NCI-H2196 (cell line): ENCODE data around the gene KIAA1217.

Experiments
- DNase-seq: peaks from one replicate; lab custom pipeline; 2025; ENCODE audit not compliant: unreplicated experiment; lab: John Stamatoyannopoulos, UW

KIAA1217 gene, protein sequence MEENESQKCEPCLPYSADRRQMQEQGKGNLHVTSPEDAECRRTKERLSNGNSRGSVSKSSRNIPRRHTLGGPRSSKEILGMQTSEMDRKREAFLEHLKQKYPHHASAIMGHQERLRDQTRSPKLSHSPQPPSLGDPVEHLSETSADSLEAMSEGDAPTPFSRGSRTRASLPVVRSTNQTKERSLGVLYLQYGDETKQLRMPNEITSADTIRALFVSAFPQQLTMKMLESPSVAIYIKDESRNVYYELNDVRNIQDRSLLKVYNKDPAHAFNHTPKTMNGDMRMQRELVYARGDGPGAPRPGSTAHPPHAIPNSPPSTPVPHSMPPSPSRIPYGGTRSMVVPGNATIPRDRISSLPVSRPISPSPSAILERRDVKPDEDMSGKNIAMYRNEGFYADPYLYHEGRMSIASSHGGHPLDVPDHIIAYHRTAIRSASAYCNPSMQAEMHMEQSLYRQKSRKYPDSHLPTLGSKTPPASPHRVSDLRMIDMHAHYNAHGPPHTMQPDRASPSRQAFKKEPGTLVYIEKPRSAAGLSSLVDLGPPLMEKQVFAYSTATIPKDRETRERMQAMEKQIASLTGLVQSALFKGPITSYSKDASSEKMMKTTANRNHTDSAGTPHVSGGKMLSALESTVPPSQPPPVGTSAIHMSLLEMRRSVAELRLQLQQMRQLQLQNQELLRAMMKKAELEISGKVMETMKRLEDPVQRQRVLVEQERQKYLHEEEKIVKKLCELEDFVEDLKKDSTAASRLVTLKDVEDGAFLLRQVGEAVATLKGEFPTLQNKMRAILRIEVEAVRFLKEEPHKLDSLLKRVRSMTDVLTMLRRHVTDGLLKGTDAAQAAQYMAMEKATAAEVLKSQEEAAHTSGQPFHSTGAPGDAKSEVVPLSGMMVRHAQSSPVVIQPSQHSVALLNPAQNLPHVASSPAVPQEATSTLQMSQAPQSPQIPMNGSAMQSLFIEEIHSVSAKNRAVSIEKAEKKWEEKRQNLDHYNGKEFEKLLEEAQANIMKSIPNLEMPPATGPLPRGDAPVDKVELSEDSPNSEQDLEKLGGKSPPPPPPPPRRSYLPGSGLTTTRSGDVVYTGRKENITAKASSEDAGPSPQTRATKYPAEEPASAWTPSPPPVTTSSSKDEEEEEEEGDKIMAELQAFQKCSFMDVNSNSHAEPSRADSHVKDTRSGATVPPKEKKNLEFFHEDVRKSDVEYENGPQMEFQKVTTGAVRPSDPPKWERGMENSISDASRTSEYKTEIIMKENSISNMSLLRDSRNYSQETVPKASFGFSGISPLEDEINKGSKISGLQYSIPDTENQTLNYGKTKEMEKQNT (N-terminal part only)

DNA sequence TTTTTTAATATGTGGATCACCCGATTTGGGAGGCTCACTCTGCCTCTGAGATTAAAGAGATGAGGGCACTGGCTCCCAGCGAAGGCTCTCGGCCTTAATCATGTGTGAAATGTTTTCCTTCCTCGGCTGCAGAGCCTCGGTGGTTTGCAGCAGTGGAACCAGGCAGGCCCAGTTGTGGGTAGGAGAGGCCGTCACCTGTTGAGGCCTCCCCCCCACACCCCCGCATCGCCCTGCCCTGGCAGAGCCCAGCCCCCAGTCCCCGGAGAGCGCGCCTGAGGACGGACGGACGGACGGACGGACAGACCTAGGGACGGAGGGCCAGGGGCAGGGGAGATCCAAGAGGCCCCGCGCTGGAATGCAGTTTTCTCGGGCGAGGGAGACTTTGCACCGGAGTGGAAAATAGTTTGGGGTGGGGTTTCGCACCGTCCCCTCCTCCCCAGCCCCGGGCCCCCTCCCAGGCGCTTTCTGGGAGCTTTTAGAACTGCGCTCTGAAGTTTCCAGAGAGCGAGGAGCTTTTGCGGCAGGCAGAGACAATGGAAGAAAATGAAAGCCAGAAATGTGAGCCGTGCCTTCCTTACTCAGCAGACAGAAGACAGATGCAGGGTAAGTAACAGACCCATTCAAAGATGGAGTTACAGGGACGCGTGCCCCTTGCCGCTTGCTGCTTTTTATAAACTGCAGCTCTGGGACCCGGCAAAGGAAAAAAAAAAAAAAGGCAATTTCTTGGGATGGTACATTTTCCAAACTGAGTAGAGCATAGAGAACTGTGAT lies at the start of gene KIAA1217:
Gene KIAA1217, plus strand, starts transcription at position 478 of the 771 bp plus-strand sequence. Its CDS starts 56 bp downstream, at position 534.
- DNase-seq, result no peak

DNA sequence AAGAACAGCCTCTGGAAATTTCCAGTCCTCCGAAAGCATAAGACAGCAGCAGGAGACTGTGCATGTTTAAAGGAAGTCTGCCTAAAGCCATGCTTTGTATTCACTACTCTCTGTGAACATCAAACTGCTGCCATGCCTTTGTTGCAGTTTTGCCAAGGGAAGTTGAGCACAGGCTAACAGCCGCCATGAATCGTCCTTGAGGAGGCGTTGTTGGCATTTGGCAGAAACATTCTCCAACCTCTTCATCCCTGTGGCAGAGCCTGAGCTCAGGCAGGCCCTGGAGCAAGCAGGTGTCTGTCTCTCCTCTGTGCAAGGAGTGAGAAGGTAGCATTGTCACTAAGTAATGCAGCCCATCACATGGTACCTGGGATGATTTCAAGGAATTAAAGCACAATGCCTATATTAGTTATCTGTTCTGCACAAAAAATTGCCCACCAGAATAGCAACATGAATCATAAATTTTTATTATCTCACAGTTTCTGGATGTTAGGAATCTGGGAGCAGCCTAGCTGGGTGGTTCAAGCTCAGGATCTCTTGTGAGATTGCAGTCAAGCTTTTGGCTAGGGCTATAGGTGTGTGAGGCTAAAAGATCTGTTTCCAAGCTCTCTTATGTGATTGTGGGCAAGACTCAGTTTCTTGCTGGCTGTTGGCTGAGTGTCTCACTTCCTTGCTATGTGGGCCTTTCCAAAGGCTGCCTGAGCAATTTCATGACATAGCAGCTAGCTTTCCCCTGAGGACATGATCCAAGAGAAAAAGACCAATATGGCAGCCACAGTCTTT lies 46.5 kb upstream of the KIAA1217 start:
- DNase-seq, result no peak

DNA sequence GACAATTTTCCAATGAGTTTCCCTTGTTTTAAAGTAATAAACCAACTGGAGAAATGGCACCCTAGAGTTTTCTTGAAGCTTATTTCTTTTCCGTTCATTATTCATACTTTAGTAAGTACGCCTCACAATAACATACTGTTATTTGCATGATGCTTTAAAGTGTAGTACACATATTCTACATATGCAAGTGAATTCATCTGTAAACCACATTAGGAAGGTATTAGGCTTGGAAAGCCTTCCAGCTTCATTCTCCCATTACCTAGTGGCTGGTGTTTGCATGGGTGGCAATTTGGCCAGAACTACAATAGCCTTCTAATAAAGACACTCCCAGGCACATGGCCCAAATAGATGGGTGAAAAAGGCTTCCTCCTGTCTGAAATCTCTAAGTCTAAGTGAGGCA lies 45.5 kb upstream of the KIAA1217 start:
- no peak for DNase-seq

DNA sequence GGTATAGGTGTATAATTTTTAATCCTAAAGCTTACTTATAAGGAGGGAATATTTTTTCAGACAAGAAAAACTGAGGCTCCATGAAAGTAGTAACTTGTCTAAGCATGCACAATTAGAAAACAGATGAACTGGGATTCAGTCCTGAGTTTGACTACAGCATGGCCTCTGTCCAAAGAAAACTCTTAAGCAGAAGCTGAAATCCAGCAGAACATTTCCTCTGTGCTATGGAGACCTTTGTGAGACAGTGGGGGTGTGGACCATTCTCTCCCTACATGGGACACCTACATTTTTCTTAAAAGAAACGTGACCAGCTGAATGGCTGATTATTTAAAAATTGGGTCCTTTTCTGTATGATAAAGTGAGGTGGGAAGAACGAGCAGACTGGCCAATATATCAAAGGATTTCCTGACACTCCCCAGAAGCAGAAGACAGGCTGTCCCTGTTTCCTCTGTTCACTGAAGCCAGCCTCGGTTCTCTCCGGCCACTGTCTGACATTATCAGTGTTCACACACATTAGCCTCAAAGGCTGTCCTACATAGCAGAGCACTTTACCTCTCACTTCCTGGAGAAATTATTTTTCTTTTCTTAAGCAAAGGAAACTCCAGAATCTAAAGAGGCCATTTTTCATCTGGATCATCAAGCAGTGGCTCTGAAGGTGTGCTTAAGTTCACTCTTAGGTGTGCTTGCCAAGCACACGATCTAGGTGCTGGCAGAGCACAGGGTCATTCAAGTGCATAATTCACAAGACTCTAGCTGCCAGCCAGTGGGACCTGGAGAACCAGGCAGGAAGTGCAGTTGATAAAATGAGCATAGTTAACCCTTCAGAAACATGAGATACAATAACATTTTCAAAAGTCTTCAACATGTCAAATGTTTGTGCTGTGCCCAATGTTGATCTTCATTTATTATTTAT lies 40.4 kb upstream of the KIAA1217 start:
- DNase-seq, result no peak

DNA sequence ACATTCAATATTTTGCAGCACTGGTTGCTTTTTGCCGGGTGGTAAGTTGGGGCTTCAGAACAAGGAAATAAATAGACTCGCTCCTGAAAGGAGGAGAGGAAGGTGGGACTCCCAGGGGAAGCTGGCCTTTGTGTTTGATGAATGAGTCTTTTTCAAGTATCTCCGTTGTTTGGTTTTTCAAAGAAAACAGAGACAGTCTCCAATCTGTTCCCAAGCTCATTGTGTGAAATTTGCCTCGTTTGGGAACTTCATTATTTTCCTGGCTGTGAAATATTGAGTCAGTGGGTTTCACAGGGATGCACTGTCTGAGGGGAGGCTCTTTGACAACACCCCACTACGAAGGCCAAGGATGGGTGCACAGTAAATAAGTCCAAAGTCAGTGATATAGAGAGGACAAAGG lies 38.7 kb upstream of the KIAA1217 start:
- DNase-seq, result no peak

DNA sequence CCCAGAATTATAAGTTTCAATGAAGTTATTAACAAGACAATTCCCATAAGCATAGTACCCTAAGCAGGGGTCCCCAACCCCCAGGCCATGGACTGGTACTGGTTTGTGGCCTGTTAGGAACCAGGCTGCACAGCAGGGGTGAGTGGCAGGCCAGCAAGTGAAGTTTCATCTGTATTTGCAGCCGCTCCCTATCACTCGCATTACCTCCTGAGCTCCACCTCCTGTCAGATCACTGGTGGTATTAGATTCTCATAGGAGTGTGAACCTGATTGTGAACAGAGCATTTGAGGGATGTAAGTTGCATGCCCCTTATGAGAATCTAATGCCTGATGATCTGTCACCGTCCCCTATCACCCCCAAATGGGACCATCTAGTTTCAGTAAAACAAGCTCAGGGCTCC lies 36.0 kb upstream of the KIAA1217 start:
- no peak for DNase-seq

DNA sequence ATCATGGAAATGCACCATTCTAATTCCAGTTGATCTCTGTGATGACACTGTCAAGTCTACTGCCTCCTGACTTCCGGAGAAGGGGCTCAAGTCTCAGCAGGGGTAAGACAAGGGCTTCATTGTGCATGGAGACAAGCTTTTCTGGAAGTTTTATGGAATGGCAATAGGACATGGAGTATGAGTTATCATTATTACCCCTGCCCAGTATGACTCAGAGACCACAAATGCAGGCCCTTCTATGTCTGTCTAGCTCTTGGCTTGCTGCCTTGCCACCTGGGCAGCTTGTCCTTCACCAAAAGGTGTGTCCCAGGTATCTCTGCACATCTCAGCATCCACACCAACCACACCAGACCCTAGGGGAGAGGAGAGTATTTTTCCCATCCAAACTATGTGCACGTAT lies 34.9 kb upstream of the KIAA1217 start:
- no peak for DNase-seq

DNA sequence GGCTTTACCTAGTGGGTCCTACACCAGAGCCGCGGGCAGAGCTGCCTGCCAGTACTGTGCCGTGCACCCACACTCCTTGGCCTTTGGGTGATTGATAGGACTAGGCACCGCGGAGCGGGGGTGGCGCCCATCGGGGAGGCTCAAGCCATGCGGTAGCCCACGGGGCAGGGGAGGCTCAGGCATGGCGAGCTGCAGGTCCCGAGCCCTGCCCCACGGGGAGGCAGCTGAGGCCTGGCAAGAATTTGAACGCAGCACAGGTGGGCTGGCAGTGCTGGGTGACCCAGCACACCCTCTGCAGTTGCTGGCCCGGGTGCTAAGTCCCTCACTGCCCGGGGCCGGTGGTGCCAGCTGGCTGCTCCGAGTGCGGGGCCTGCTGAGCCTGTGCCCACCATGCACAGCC lies 32.3 kb upstream of the KIAA1217 start:
- no peak for DNase-seq

DNA sequence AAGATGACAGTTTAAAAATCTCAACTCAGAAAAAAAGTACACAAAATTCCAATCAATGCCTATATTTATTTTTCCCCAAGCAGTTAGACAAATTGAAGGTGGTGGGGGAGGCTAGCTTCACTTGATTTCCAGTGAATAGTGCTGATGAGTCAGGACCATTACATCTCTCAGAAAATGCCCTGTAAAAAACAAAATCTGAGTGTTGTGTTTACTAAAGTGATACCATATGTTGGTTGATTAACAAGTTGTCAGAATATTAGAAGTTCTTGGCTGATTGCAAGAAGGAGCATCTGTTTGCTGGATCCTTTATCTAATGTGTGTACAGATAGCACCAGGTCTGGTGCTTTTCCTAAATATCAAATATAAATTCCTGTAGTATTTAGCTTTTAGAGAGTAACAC lies 31.3 kb upstream of the KIAA1217 start:
- no peak for DNase-seq

DNA sequence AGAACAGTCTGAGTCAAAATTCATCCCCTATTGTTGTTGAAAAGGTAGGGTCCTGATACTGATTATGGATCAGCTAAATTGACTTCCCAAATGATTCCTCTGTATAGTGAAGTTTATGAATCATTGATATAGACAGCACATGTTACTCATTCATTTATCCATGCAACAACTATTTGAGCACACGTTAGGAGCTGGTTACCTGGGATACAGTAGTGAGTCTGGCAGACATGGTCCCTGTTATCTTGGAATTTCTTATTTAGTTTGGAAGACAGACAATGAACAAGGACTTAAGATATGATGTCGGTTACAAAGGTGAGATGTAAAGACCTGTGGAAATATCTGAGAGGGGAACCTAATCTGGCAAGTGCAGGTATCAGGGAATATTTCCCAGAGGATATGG lies 28.0 kb upstream of the KIAA1217 start:
- no peak for DNase-seq

DNA sequence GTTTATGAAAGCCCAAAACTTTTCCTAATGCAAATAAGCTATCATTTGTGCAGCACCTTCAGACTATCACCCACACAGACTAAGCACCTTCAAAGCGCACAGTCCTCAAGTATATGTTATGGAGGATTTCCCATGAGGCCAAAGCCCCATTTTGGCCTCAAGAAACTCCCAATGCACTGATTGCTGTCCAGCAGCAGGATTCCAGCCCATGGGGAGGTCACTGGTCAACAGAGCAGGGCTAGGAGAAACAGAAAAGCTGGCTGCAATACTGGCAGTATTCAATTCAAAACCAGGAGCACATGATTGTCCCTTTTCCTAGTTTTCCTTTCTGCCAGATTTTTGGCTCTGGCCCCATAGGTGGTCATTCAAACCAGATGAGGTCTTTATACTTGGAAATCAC lies 24.5 kb upstream of the KIAA1217 start:
- no peak for DNase-seq

DNA sequence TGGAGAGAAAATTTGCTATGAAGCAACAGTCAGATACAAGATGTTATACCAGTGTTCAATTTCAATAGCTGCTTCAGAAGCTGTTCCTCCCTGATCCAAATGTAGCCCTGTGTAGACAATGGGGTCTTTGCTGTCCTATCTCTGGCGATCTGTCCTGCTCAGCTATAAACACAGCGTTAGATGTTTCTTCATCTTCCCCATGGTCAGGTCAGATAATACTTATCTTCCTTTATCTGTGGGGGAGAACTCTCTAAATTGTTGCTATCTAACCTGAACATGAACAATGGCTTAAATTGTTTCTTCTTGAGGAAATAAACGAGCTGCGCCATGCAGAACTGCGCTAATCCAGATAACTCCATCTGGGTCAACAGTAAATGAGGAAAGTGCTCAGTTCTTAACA lies 15.6 kb upstream of the KIAA1217 start:
- no peak for DNase-seq

DNA sequence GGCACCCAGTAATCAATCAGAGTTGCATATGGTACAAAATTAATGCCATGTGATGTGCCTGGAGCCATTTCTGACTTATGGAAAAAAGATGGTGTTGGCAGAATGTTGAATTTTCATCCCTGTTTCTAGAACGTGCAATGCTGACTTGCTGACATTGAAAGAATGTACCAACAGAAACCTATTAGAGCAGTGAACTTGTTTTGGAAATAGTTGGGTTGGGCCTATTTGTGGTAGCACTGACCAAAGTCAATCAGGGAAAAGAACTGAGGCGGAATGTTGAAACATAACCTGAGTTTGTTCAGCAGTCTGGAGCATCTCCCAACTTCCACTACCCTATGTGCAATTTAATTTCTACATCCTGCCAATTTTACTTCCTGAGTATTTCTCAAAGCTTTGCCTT lies 11.7 kb upstream of the KIAA1217 start:
- no peak for DNase-seq

DNA sequence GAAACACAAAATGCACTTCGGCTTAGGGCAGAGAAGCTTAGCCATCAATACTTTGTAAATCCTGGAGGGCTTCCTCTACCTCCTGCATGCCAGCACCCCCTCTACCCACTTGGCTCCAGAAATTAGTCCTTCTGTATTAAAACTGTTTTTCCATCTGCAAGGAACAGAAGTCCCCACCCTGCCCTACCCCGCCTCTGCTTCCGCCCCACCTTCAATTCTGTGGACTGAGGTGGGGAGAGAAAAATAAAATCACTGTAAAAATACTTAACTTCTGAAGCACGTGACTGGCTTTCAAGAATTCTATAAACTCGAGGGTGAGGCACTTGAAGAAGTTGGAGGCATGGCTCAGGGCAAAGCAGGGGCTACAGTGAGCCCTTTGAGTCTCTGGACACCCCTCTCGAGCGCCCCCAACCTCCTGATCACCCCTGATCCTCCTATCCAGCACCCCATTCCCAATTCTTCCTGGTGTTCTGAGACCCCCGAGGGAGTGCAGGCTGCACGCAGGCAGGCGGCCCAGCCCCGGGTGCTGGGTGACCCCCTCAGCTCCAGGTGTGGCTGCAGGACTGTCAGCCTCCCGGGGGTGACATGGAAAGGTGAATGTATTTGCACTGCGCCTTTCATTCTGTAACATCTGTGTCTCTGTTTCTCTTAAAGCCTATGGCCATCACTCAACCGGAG lies 7.3 kb upstream of the KIAA1217 start:
- no peak for DNase-seq

DNA sequence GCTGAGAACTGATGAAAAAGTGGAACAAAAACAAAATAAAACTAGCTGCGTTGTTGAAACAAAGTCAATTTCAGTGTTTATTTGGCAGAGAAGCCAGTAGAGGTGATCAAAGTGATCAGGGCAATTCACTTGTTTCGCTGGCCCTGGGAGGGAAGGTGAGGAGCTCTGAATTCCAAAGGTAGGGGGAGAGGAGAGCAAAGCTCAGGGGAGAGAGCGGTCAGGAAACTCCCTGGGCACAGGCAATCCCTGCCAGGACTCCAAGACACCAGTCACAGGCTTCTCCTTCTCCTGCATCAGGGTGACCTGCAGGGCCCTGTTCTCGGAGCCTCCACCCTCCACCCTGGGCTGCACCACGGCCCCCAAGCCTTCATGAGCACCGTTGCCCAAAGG lies 6.8 kb upstream of the KIAA1217 start:
- DNase-seq, result no peak

DNA sequence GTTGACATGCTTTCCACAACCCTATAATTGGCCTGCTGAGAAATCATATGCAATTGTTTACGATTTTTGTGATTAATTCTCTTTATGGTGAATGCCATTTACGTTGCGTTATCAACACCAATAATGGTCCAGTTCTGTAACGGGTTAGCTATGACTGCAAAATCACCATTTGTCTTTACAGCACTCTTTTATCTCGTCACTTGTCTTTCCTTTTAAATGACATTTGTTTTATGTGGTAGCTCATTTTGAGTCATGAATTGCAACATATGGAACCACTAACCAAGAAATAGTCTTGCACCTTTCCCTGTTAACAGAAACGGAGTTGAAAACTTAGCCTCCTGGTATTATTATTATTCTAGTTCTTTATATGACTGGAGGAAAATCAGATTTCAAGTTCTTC lies 3.1 kb upstream of the KIAA1217 start:
- DNase-seq, result no peak

DNA sequence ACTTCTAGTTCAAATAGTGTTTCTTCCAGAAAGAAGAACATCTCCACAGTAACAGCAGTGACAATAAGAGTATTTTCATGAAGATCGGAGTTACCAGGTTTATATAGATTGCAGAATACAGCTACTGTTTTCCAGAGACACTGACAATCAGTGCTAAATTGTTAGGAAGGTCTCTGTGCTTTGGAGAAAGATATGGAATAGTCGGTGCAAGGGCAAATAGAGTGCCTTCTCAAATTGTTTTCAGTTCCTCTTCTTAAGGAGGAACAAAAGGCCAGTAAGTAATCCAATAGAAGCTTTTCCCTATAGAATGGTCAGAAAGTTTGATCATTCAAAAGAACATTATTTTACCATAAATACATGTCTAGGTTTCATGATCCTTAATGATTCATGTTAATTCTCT lies 2.6 kb upstream of the KIAA1217 start:
- DNase-seq, result no peak

DNA sequence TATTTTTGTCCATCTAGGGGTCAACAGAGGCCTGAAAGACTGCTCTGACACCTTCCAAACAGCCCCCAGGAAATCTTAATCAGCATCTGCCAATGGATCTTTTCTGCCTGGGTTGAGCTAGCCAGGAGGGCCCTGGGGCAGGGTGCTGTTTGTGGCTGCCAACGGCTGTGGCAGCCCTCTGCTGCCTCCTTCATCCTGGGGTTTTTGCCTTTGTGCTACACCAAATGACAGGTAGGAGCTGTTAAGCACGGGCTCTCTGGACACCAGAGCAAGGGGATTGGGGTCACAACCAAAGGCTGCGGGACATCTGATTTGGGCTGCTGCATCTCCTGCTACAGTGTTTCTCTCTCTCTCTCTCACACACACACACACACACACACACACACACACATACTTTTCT lies 2.0 kb upstream of the KIAA1217 start:
- no peak for DNase-seq
